LNCaP clone FGC (cell line): ENCODE data around the gene EFCAB14.
A peak's percentile ranks its signal among the peaks of the same experiment; 100 is the strongest.
"Not testable (repeated sequence)": the region's sequence is repeated elsewhere in the genome, so short reads cannot be mapped to it uniquely, and the experiment has no call there.

Source experiments
- DNase-seq: peaks from one replicate; pipeline ENCODE4 v3.0.0-alpha.2; 2011; ENCODE audit warnings: low read depth
- H3K4me3 ChIP-seq: 2 replicates; pipeline ENCODE4 v1.5.1; 2011; ENCODE audit warnings: mild to moderate bottlenecking, low read depth, low read length, control low read depth
- CTCF ChIP-seq: IDR thresholded peaks from 2 replicates; pipeline ENCODE4 v1.5.1; 2012; ENCODE audit warnings: mild to moderate bottlenecking; ENCODE audit not compliant: control insufficient read depth, insufficient read depth; ENCODE audit errors: extremely low read depth

EFCAB14 gene

GRCh38 chr1:46747683-46748288, 28.9 kb upstream of the EFCAB14 start:
- DNase-seq, result peak; percentile 44
- no peak overlapping the region for H3K4me3 ChIP-seq
- peak; percentile 93 for TF ChIP-seq CTCF

GRCh38 chr1:46742069-46742468, 23.2 kb upstream of the EFCAB14 start:
- TF ChIP-seq CTCF, result no peak
- no peak overlapping the region for H3K4me3 ChIP-seq
- no peak for DNase-seq

GRCh38 chr1:46735708-46736324, 16.9 kb upstream of the EFCAB14 start:
- no peak for DNase-seq
- H3K4me3 ChIP-seq, result no peak overlapping the region
- TF ChIP-seq CTCF, result peak; percentile 72

GRCh38 chr1:46728327-46728873, 9.5 kb upstream of the EFCAB14 start:
- not testable (repeated sequence) for DNase-seq, H3K4me3 ChIP-seq

GRCh38 chr1:46725736-46726108, 6.8 kb upstream of the EFCAB14 start:
- no peak for TF ChIP-seq CTCF
- DNase-seq, result no peak
- H3K4me3 ChIP-seq, result no peak overlapping the region

- H3K4me3 ChIP-seq, result no peak overlapping the region
- TF ChIP-seq CTCF, result peak; percentile 96
- peak; percentile 74 for DNase-seq
Observed at GRCh38 chr1:46724991-46725735, 6.2 kb upstream of the EFCAB14 start.

- DNase-seq, result no peak
- TF ChIP-seq CTCF, result no peak
- no peak overlapping the region for H3K4me3 ChIP-seq
Observed at GRCh38 chr1:46723901-46724300, 5.0 kb upstream of the EFCAB14 start.
